Natural killer cell (primary cell): Measurements from ENCODE around the gene FKBP8. TPM values are rescaled to one million over a fixed set of nuclear protein-coding genes. Genes with fewer than 3 reads are reported as not detected.

Experiments used
- ATAC-seq, 3 donors: fragments of 150-1000 bp in 2 of 3; fragments of 200-7000 bp in 1 of 3; cut with Tn5 transposase; 1 replicate in 1 of 3; 2 replicates in 2 of 3; pipeline ENCODE4 v1.10.0; 2021; ENCODE audit warnings: mild to moderate bottlenecking in 2 of 3, moderate library complexity in 2 of 3
- DNase-seq, 2 donors: peaks; one replicate each; pipeline versions ENCODE4 v3.0.0 to v3.0.0-alpha.2; 2013 to 2021; ENCODE audit warnings: mixed read lengths in 1 of 2
- H3K27ac ChIP-seq: one replicate; pipeline ENCODE4 v1.5.1; 2013; ENCODE audit warnings: mild to moderate bottlenecking, low read length
- H3K27me3 ChIP-seq: one replicate; pipeline ENCODE4 v1.6.1; 2013; ENCODE audit warnings: low read length; ENCODE audit not compliant: control insufficient read depth, insufficient read depth
- H3K36me3 ChIP-seq: one replicate; pipeline ENCODE4 v1.6.1; 2013; ENCODE audit warnings: low read length; ENCODE audit not compliant: control insufficient read depth, insufficient read depth
- H3K4me1 ChIP-seq: one replicate; pipeline ENCODE4 v1.6.1; 2013; ENCODE audit warnings: low read length; ENCODE audit not compliant: control insufficient read depth, insufficient read depth
- H3K4me3 ChIP-seq: one replicate; pipeline ENCODE4 v1.5.1; 2013; ENCODE audit warnings: low read length
- H3K9me3 ChIP-seq: one replicate; pipeline ENCODE4 v1.6.1; 2013; ENCODE audit warnings: low read length; ENCODE audit not compliant: control insufficient read depth, insufficient read depth
- H3K27ac Mint-ChIP-seq, 2 donors: one replicate each; pipeline ENCODE4 v1.8.0; 2022; ENCODE audit warnings: mild to moderate bottlenecking in 2 of 2, mixed read lengths in 2 of 2, moderate library complexity in 1 of 2
- H3K27me3 Mint-ChIP-seq, 2 donors: one replicate each; pipeline ENCODE4 v1.8.0; 2022; ENCODE audit warnings: low read depth in 2 of 2, mixed read lengths in 2 of 2
- H3K36me3 Mint-ChIP-seq: one replicate; pipeline ENCODE4 v1.8.0; 2022; ENCODE audit warnings: mixed read lengths
- H3K4me1 Mint-ChIP-seq, 2 donors: one replicate each; pipeline ENCODE4 v1.8.0; 2022; ENCODE audit warnings: mixed read lengths in 2 of 2
- H3K4me3 Mint-ChIP-seq: one replicate; pipeline ENCODE4 v1.8.0; 2022; ENCODE audit warnings: mild to moderate bottlenecking, moderate library complexity, mixed read lengths
- H3K9me3 Mint-ChIP-seq, 2 donors: one replicate each; pipeline ENCODE4 v1.8.0; 2022; ENCODE audit warnings: mixed read lengths in 2 of 2
- WGBS: methylation state at CpG from one replicate; pipeline ENCODE4 v1.1.7; 2013; ENCODE audit warnings: missing lambda C conversion rate; ENCODE audit not compliant: insufficient coverage; 5-methylcytosine and 5-hydroxymethylcytosine counted together
- intact Hi-C: fragments of 100-400 bp; cut with micrococcal nuclease; formaldehyde crosslinking; loops from one replicate; pipeline ENCODE4 v1.14.2; 2022
- total RNA-seq, 4 donors: library from RNA; stranded (reverse); fragments of 120-200 nt in 1 of 4; gene quantifications; one replicate each; pipeline versions ENCODE4 v1.2.3 to v1.2.4, GENCODE V29; 2013 to 2022
- TF ChIP-seq, protein P1 (sequence below): fragments of 200-600 bp; IDR thresholded peaks from one replicate; pipeline ENCODE4 v1.8.0; 2022; ENCODE audit warnings: antibody characterized with exemption

The FKBP8 gene
- total RNA-seq, 3 donors from 2014 or later (not counting 1 experiment from before 2014, with no cell fraction given), result 149 to 179 (median 162) TPM

DNA sequence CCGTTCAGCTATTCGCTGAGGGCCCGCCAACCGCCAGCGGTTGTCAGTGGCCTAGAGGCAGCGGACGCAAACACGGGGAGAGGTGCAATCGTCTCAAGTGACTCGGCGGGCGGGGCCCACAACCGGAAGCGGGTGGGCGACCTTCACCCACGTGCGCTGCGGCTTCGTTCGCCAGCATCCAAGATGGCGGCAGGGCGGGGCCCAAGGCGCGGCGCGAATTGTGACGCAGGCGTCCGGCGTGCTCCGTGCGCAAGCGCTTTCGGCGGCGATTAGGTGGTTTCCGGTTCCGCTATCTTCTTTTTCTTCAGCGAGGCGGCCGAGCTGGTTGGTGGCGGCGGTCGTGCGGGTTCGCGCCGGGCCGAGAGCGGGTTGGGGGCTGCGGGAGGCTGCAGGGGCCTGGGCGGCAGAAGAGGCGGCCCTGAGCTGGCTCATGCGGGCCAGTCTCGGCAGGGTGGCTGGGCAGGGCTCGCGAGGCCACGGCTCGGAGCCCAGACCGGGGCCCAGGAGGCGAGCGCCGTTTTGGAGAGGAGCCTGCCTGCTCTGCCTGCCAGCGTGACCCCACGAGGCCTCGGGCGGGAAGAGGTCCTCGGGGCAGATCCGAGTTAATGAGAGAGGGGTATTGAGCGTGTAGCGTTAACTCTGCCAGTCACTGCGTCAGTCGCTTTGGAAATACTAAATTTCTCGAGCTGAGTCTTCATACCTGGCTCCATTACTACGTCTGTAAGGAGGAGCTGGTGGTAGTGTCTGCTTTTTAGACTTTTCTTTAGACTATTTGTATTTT is 28.4 kb upstream of the FKBP8 start, which contains the start of gene UBA52:
Gene UBA52, plus strand, starts transcription at position 294 of the 781 bp plus-strand sequence. CDS start 1,444 bp downstream, outside the sequence.
- Mint-ChIP-seq H3K27ac (peak within 1 kb of the TSS; percentile 95 to 100), H3K27me3 (no peaks in the 10 kb centered on the region), H3K36me3 (no peaks in the 10 kb centered on the region), H3K9me3 (no peaks in the 10 kb centered on the region), H3K4me1 (peaks cover 19 to 26% of the 10 kb centered on the region in 2 donors), H3K4me3 (peak within 1 kb of the TSS; percentile 98)
- DNase-seq (peak; percentile 99), ATAC-seq (peak; percentile 88 to 97 (median 91))
- Histone ChIP-seq H3K36me3 (peaks cover 54% of the 10 kb centered on the region), H3K4me3 (peak within 1 kb of the TSS; percentile 62), H3K9me3 (no peaks in the 10 kb centered on the region), H3K27ac (peak within 1 kb of the TSS; percentile 92), H3K27me3 (no peaks in the 10 kb centered on the region), H3K4me1 (peaks cover 26% of the 10 kb centered on the region)
- intact Hi-C loops, result loop anchor here (1.0 to 2.0 kb wide), 3 partner anchors 14 to 49 kb away; partner anchors contain the start of genes ELL, KXD1 and REX1BD
- TF ChIP-seq, protein P1, sequence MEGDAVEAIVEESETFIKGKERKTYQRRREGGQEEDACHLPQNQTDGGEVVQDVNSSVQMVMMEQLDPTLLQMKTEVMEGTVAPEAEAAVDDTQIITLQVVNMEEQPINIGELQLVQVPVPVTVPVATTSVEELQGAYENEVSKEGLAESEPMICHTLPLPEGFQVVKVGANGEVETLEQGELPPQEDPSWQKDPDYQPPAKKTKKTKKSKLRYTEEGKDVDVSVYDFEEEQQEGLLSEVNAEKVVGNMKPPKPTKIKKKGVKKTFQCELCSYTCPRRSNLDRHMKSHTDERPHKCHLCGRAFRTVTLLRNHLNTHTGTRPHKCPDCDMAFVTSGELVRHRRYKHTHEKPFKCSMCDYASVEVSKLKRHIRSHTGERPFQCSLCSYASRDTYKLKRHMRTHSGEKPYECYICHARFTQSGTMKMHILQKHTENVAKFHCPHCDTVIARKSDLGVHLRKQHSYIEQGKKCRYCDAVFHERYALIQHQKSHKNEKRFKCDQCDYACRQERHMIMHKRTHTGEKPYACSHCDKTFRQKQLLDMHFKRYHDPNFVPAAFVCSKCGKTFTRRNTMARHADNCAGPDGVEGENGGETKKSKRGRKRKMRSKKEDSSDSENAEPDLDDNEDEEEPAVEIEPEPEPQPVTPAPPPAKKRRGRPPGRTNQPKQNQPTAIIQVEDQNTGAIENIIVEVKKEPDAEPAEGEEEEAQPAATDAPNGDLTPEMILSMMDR, result no peak
- WGBS, result under 1% methylated on average over 75 of the region's 75 CpGs

DNA sequence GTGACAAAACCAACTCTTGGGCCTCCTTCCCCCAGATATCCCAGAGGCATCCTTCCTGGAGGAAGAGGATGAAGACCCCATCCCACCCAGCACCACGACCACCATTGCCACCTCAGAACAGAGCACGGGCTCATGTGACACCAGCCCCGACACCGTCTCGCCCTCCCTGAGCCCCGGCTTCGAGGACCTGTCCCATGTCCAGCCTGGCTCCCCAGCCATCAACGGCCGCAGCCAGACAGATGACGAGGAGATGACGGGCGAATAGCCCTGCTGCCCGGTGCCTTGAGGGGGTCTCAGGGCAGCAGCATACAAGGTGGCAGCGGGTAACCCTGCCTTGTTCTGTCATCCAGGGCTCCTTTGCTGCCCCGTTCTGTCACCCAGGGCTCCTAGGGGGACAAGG is 25.0 kb upstream of the FKBP8 start:
- peaks cover 56% of the 10 kb centered on the region for H3K36me3 ChIP-seq
- WGBS, result 98% methylated on average over 15 of the region's 15 CpGs
- no peaks in the 10 kb centered on the region for H3K9me3 Mint-ChIP-seq

DNA sequence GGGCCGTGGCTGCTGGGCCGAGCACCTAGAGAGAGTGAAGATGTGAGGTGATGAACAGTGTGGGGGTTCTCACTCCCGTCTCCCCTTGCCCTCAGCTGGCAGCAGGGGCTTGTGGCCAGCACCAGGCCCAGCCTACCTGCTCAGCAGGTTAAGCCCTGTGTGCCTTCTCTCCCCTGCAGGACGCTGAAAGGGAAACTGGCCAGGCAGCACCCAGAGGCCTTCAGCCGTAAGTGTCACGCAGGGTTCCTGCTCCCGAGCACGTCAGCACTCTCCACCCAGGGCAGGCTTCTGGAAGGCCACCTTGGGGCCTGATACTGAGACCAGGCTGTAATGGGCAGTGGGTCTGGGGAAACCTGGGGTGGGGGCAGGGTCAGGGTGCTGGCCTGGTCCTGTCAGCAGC is 23.6 kb upstream of the FKBP8 start:
- no peak for ATAC-seq
- Mint-ChIP-seq H3K27me3 (no peaks in the 10 kb centered on the region), H3K36me3 (no peaks in the 10 kb centered on the region)

More for the DNA sequence above, 25.0 kb upstream of the FKBP8 start:
- H3K27ac ChIP-seq, result no peak overlapping the region
- no peaks in the 10 kb centered on the region for H3K9me3 ChIP-seq
- Mint-ChIP-seq H3K4me3 (no peak overlapping the region), H3K27me3 (no peaks in the 10 kb centered on the region), H3K27ac (no peak overlapping the region), H3K4me1 (peaks cover 19 to 21% of the 10 kb centered on the region in 2 donors), H3K36me3 (no peaks in the 10 kb centered on the region)
- ATAC-seq (no peak), DNase-seq (no peak)
- intact Hi-C loops, result no loop called here
- H3K4me3 ChIP-seq, result no peak overlapping the region
- TF ChIP-seq, protein P1, result no peak
- H3K27me3 ChIP-seq, result no peaks in the 10 kb centered on the region
- peaks cover 23% of the 10 kb centered on the region for H3K4me1 ChIP-seq

More for the DNA sequence above, 23.6 kb upstream of the FKBP8 start:
- Mint-ChIP-seq H3K4me3 (no peak overlapping the region), H3K27ac (no peak overlapping the region), H3K9me3 (no peaks in the 10 kb centered on the region), H3K4me1 (peaks cover 9% of the 10 kb centered on the region in 2 donors)
- Histone ChIP-seq H3K4me1 (peaks cover 9% of the 10 kb centered on the region), H3K36me3 (peaks cover 62% of the 10 kb centered on the region), H3K9me3 (no peaks in the 10 kb centered on the region), H3K27ac (no peak overlapping the region), H3K4me3 (no peak overlapping the region), H3K27me3 (no peaks in the 10 kb centered on the region)
- intact Hi-C loops, result no loop called here
- no peak for DNase-seq
- 98% methylated on average over 8 of the region's 8 CpGs for WGBS
- TF ChIP-seq, protein P1, result no peak
